Measurements from ENCODE around the gene TMEM35B.
"Not testable (repeated sequence)": the region's sequence is repeated elsewhere in the genome, so short reads cannot be mapped to it uniquely, and the experiment has no call there.

TMEM35B gene

DNA sequence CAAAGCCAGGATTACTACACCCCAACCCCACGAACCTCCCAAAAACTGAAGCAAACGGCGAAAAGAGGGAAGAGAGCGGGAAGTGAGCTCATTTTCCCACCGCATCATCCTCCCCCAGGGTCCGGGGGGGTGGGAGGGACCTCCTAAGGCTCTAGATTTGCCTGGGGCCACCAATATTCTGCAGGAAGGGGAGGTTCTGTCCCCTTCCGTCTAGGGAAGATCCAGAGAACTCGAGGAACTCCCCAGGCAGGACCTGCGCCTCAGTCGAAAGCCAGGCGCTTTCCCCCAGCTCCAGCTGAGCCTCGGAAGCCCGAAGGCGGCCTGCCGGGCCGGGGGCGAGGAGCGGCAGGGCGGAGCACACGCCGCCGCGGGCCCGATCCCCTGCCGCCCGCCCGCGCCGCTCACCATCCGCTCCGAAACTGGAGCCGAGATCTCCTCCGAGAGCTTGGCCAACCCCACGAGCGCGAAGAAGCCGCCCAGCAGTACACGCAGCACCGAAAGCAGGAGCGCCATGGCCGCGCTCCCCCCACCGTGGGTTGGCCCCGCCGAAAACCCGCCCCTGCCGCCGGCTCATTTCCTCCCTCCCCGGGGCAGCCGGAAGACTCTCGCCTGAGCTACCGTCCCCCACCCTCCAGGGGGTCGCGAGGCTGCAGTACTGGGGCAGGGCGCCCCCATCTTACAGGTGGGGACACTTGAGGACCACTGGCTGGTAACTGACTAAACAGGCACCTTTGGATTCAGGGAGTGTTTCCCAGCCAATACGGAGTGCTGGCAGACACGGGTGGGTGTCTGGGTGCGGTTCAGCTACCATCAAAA is at the start of gene TMEM35B:
Gene TMEM35B, minus strand, starts transcription at position 555 of the 816 bp plus-strand sequence. Its CDS starts 42 bp downstream, at position 513.
- no peak for FAIRE-seq

DNA sequence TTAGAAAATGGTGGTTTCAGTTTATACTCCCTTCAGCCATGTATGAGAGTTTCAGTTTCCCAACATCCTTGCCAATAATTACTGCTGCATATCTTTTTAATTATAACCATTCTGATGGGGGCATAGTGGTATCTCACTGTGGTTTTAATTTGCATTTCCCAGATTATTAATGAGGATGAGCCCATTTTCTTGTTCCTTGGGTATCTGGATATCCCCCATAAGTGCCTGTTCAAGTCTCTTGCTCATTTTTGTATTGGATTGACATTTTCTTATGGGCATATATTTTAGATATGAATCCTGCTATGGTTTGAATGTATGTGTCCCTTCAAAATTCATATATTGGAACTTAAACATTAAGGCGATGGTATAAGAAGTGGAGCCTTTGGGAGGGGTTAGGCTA is 48.2 kb upstream of the TMEM35B start:
- no peak for FAIRE-seq

DNA sequence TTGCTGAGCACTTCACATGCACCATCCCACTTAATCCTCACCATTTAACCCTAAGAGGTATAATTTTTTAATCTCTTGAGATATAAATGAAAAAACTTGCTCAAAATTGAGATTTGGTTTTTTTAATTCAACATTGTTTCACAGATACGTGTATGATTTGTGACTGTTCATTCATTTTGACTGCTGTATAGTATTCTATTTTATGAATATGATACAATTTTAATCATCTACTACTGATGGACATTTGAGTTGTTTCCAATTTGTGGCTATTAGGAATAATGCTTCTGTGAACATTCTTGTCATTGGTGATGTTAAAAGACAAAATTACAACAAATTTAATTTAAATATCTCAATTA is 47.2 kb upstream of the TMEM35B start:
- peak; percentile 23 for FAIRE-seq

DNA sequence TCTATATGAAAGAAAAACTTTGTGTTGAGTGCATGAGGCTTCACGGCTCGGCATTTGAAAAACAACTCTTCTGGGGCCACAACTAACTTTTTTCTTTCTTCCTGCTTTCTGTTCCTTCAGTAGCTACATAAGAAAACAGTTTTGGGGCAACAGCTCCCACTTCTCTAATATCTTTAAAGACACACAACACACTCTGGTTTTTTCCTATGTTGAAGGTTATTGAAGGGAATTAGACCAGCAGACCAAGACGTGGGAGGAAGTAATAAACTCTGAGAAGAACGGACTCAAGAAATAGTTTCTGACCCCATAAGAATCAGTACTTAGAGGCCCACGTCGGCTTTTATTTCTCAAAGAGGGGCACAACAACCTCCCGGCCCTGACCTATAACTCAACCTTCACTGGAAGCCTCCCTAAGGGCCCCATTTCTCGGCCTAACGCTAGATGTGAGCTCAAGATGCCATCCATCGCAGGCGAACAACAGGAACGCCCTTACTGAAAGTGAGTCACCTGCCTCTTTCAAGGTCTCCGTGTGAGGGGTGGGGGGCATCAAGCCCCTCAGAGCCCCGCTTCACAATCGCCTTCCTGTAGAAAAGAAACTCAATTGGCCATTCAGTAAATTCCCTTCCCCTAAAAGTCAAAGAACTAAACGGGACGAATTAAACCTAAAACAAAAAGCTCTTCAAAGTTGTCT is 45.8 kb upstream of the TMEM35B start:
- FAIRE-seq = no peak

DNA sequence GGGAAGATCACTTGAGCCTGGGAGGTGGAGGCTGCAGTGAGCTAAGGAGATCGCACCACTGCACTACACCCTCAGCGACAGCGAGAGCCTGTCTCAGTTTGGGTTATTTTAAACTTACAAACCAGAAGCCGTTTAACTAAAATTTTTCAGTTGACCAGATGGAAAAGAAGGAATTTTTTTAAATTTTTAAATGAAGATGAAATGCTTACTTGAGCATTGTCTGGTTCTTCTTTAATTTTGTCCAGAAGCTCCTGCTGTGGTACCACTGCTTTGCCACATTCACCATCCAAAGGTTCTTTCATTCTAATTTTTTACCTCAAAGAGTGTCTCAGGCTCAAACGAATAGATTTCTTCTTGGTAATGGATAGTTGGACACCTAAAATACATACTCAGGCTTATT is 45.2 kb upstream of the TMEM35B start:
- no peak for FAIRE-seq

DNA sequence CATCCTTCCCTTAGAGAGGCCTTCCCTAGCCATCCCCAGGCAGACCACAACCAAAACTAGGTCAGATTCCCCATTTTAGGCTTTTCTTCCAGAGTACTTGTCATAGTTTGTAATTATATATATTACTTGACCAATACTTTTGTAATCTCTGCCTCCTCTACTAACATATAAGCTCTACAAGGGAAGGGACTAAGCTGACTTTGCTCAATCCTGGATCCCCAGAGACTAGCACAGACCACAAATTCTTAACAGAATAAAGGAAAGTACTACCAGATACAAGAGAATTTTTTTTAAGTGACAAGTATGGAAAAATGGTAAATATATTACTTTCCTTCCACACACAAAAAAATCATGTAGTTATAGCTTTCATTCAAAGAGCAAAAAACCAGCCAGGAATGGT is 44.6 kb upstream of the TMEM35B start:
- FAIRE-seq = no peak

DNA sequence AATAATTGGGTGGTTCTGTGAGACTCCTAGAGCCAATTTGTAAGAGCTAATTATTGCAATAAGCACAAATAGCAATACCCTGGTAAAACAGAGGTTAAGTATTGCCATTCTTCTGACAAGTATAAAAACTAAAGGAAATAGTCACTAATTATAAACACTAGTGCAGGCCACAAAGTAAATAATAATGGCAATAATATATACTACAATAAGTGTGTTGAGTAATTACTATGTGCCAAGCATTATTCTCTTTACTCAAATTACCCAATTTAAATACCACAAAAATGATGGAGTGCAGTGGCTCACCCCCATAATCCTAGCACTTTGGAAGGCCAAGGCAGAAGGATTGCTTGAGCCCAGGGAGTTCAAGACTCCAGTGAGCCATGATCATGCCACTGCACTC is 31.3 kb upstream of the TMEM35B start:
- no peak for FAIRE-seq

DNA sequence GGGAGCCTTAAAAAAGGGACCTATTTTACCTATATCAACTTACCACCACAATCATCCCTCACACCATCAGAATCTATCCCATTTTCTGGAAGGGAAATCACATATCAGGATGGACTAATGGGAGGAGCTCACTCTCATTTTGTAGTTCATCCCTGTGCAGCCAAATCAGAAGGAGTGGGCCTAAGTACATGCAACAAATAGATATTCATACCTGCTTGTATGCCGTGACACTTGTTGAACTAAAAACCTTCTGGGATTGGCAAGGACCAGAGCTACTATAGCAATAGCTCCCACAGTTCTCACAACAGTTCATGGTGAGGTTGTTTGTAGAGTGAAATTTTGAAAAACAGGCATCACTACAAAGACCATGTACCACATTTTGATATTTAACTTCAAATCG is 29.3 kb upstream of the TMEM35B start:
- FAIRE-seq = no peak

DNA sequence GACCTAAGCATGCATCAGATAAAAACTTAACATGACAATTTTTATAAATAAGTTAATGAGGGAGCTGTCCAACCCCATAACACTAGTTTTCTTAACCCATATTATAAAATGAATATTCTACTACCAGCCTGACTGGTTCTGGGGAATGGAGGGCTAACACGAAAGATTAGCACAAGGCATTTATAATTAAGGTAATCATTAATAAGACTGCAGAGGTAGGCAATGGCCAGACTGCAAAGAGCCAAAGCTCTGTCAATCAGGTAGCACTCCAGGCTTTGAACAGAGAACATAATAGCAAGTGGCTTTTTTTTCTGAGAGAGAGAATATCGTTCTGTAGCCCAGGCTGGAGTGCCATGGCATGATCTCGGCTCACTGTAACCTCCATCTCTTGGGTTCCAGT is 20.6 kb upstream of the TMEM35B start:
- FAIRE-seq = no peak

DNA sequence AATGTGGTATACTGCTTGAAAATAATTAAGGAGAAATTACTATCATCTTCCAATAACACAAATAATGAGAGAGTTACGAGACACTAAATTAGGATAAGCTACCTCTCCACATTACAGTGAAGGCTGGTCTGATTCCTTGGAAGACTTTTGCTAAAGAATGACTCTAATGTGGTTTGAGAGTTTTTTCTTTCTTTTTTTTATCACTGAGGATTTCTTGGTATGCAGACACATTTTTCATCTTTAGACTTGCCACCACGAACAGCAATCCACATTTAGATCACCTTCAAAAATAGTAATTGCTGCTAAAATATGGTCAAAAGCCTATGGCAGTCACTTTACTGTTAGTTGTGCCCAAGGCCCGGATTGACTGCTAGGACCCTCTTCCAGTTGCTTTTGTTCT is 16.6 kb upstream of the TMEM35B start:
- FAIRE-seq = no peak

DNA sequence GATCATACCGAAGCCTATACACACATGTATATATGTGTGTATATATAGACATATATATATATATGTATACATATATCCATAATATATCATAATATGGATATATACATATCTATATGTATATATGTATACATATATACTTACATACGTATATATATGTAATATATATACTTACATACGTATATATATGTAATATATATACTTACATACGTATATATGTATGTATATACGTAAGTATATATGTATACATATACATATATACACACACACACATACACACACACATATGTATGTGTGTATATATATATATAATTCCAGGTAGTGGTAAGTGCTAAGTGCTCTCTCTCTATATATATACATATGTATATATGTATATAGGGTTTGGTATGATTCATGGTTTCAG is 9.7 kb upstream of the TMEM35B start:
- FAIRE-seq = peak; percentile 83

DNA sequence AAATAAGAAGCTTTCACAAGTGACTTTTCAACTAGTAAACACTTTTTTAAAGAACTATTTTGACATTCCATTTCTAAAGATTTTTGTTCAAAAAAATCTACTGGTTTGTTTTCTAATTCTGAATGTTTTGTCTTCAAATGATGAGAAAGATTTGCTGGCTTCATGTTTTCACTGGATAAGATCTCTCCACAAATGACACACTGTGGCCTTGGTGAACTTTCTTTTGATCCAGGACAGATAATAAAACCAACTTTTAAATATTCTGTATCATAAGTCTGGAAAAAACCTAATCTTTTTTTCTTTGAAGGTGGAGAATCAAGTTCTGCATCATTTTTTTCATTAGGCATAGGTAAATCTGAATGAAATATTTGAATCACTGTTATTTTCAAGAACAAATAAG is 3.4 kb upstream of the TMEM35B start:
- no peak for FAIRE-seq

DNA sequence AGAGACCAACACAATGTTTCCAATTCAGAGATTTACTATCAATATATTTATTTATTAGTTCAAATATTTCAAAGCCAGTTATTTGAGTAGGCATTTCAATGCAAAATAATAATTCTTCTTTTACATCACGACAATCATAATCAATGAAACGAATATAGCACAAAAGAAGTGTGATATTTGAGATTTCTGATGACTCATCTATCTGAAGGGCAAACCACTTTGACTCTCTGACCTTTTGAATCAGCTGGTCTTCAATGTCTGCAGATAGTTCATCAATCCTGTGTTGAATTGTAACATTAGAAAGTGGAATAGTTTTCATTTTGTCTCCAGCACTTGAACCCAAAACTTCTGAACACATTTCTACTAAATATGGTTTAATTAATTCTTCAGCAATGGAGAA is 3.0 kb upstream of the TMEM35B start:
- FAIRE-seq = no peak

DNA sequence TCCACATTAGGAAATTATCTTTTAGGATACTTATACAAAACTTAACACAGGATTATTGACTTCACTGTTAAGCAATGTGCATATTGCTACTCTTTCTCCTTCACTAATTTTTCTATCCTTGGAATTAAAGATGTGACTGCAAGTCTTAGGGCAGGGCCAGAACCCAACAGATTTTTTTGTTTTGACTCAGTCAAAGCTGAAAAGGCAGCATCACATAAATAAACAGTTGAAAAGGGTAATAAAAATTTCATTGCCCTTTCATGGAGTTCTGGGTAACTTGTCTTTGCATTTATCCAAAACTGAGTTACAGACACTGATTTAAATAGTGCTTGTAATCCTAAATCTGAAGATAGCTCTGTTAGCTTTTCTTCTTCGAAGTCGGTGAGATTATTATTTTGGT is 1.9 kb upstream of the TMEM35B start:
- FAIRE-seq = no peak

DNA sequence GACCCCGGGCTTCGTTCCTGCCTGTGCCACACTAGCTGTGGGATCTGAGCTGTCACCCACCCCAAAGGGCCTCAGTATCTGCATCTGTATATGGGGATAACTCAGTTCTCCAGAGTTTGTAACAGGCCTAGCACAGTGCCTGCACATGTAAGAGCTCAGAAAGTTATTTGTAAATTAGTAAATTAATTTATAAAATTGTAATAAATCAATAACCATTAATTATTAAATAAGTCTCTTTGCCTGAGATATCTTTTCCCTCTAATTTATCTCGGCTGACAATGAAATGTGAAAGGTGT is 410 bp upstream of the TMEM35B start:
- FAIRE-seq = not testable (repeated sequence)

DNA sequence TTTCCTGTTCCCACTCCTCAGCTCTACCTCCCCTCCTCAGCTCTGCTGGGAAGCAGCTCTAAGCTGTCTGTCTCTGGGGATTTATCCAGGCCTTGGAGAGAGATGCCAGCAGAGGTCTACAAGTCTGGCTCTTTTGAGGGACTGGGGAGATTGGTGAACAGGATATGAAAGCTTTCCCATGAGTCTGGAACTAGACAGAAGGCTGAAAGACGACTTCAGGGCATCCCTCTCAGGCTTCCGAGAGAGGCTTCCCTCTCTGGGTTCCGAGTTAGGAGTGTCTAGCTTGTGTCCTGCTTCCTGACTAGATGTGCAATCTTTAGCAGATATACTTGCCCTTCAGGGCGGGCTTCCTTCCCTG is 733 bp downstream of the TMEM35B start:
- no peak for FAIRE-seq

DNA sequence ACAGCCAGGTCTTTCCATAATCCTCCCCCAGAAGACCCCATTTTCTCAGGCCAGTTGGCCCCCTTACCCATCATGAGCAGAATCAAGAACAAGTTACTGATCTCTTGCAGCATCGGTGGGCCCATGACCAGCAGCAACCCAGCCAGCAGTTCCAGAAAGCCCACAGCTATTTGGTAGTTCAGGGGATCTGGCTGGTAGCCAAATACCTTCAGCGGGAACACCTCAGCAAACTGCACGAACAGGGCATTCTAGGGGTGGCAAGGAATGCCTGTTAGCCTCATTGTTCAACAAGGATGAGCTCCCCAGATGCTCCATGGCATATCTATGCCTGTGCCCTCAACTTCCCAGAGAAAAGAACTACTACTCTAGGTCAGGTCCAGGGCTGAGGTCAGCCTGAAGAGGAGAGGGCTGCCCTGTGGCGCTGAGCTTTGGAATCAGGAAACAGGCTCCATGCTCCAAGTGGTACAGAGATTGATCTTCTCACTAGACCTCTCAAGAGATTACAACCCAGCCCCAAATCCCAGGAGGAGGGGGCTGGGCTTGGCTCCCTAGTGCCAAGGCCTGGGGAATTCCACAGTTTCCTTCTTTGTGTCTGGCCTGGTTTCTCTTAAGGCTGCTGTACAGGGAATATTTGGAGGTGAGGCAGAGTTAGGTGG is 1.3 kb downstream of the TMEM35B start:
- no peak for FAIRE-seq

DNA sequence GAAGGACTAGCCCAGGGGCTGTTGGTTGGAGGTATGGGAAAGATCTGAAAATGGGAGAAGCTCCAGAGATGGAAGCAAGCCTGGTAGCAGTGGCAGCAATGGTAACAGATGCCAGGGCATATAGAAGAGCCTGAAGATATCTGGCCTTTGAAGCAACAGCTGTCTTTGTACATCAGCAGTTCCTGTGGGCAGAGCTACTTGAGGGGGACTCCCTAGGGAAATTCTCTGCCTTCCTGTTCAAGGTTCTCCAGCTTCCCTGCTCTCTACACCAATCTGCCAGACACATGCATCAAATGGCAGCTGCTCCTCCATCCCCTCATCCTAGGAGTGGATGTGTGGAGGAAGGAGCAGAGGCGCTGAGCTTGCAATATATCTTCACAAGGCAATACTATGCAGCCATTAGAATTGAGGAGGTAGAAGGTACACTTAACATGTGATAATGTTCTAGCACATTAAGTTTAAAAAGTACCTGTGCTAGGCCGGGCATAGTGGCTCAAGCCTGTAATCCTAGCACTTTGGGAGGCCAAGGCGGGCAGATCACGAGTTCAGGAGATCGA is 2.2 kb downstream of the TMEM35B start:
- no peak for FAIRE-seq

DNA sequence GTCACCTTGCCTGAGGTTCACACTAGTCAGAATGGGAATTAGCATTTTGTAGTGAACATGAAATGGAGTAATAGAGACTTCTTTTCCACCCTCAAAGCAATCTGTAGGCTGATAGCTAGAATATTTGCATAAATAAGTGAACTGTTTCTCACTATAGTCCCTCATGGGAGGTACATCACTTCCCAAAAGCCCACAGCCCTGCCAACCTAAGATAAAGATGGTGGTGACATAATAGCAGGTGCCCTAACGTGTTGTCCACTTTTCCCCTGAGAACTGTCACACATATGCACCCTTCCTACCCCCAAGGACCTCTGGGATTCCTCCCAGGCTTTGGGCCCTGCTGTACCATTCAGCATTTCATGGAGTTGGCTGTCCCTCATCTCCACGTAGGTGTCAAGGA is 4.4 kb downstream of the TMEM35B start:
- FAIRE-seq = no peak

DNA sequence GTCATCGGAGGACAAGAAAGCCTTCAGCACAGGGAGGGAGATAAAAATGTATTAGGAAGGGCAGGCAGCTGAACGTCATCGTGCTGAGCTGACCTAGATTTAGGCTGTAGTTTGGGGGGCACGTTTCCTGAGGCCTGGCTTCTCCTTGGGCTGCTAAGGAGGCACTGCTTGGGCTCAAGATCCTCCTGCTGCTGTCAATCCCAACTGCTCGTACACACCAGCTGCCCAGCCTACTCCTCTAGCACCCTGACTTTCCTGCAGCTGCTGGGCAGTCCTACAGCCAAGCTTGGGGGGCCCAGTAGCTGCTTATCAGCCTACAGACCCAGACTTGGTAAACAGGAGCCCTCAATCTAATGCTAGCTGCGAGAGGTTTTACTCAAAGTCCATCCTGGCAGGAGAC is 6.2 kb downstream of the TMEM35B start:
- FAIRE-seq = no peak

DNA sequence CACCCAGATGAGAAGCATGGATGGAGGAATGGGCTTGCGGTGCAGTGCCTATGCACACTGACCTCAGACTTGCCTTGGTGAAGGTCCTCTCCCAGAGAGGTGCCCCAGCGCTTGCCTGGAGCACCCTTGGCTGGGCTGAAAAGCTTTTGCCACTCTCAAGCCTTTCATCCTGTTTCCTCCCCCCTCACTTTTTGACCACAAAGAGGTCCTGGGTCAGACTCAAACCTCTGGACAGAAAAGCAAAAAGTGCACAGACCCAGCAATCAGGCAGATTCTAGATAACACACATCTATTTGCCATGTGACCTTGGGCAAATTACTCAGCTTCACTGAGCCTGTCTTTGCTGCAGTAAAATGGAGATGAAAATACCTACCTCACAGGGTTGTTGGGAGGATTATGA is 7.3 kb downstream of the TMEM35B start:
- FAIRE-seq = no peak

DNA sequence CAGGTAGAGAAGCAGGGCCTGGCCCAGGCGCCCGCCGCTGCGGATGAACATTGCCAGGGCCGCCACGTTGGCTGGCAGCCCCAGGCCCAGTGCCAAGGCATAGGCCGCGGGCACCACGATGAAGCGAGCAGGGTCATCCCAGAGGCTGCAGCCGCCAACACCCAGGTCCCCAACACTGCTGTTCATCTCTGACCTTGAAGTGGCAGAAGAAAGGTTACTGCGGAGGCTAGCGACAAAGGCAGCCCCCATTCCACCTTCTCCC is 8.0 kb downstream of the TMEM35B start:
- no peak for FAIRE-seq

DNA sequence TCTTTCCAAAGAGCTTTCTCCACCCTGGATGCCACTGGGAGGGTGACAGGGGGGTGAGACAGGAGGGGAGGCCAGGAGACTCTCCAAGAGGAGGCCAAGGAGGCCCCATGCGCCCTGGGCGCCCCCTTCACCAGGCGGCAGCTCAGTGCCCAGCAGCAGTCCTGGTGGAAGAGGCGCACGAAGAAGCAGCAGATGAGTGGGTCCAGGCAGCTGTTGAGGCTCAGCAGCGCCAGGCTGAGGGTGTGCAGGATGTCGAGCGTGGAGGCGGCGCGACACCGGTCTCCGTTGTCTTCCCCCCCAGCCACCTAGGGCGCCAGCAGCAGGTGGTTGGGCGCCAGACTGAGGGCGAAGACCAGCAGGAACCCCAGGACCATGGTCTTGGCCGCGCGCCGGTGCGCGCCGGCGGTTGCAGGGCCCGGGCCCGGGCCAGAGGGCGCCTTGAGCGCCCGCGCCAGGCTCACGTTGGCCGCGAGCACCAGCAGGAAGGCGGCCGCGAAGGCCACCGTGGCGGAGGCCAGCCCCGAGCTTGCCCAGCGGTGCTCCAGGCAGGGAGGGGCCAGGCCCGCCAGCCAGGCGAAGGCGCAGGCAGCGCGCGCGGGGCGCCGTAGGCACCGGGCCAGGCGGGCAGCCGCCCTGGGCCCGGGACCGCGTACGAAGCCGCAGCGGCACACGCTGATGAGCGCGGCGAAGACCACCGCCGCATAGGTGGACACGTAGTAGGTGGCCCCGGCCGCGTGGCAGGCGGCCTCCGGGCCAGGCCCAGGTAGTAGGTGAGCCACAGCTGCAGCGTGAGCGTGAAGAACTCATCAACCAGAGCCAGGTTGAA is 8.6 kb downstream of the TMEM35B start:
- no peak for FAIRE-seq
